Measurements from ENCODE around the gene MBNL2. TPM values are rescaled to one million over a fixed set of nuclear protein-coding genes. Genes with fewer than 3 reads are reported as not detected.

The MBNL2 gene
- total RNA-seq, 3 donors from 2014 or later = 68.5 to 131 (median 120) TPM

- no peak overlapping the region for H3K4me3 ChIP-seq
- no peak for DNase-seq (ENCODE audit: low spot score in 2 of 2)
- no peak for TF ChIP-seq POLR2A (IDR thresholded peaks at IDR 0.05)
- no peak for TF ChIP-seq POLR2AphosphoS5 (IDR thresholded peaks at IDR 0.05)
- no peak for TF ChIP-seq CTCF (IDR thresholded peaks at IDR 0.05)
- peak overlapping the region; percentile 2 to 39 for H3K27ac ChIP-seq
- peaks cover 0 to 12% of the 10 kb centered on the region in 2 donors for H3K4me1 ChIP-seq
- H3K27me3 ChIP-seq = no peaks in the 10 kb centered on the region
- intact Hi-C loops (cut with DNase I; ENCODE audit: low total_unique reads) = no loop called here
- no peaks in the 10 kb centered on the region for H3K36me3 ChIP-seq
- H3K9me3 ChIP-seq = no peaks in the 10 kb centered on the region
These were observed 110.6 kb downstream of the MBNL2 start for GRCh38 chr13:97332742-97333141.

- H3K27ac ChIP-seq = peak overlapping the region; percentile 2 to 75
- DNase-seq (ENCODE audit: low spot score in 2 of 2) = no peak
- H3K4me3 ChIP-seq = no peak overlapping the region
- H3K4me1 ChIP-seq = peaks cover 0 to 12% of the 10 kb centered on the region in 2 donors
- H3K27me3 ChIP-seq = no peaks in the 10 kb centered on the region
- no peaks in the 10 kb centered on the region for H3K36me3 ChIP-seq
- intact Hi-C loops (cut with DNase I; ENCODE audit: low total_unique reads) = no loop called here
- no peak for TF ChIP-seq CTCF (IDR thresholded peaks at IDR 0.05)
- TF ChIP-seq POLR2A (IDR thresholded peaks at IDR 0.05) = no peak
- H3K9me3 ChIP-seq = no peaks in the 10 kb centered on the region
These were observed 111.8 kb downstream of the MBNL2 start for GRCh38 chr13:97333983-97334382.

GRCh38 chr13:97334690-97335089 is 112.6 kb downstream of the MBNL2 start:
- Histone ChIP-seq H3K36me3 (no peaks in the 10 kb centered on the region), H3K4me3 (no peak overlapping the region), H3K9me3 (no peaks in the 10 kb centered on the region), H3K27ac (peak overlapping the region; percentile 16 to 75), H3K4me1 (peaks cover 0 to 12% of the 10 kb centered on the region in 2 donors), H3K27me3 (no peaks in the 10 kb centered on the region)
- no peak for DNase-seq (ENCODE audit: low spot score in 2 of 2)
- intact Hi-C loops (cut with DNase I; ENCODE audit: low total_unique reads) = no loop called here
- no peak for TF ChIP-seq POLR2A (IDR thresholded peaks at IDR 0.05)
- no peak for TF ChIP-seq POLR2AphosphoS5 (IDR thresholded peaks at IDR 0.05)
- no peak for TF ChIP-seq CTCF (IDR thresholded peaks at IDR 0.05)

GRCh38 chr13:97335488-97336134 is 113.5 kb downstream of the MBNL2 start:
- no peaks in the 10 kb centered on the region for H3K9me3 ChIP-seq
- DNase-seq (ENCODE audit: low spot score in 2 of 2) = no peak
- no peaks in the 10 kb centered on the region for H3K36me3 ChIP-seq
- intact Hi-C loops (cut with DNase I; ENCODE audit: low total_unique reads) = no loop called here
- no peaks in the 10 kb centered on the region for H3K27me3 ChIP-seq
- peak overlapping the region in 1 of 2 donors; percentile 75 for H3K27ac ChIP-seq
- H3K4me3 ChIP-seq = no peak overlapping the region
- TF ChIP-seq CTCF (IDR thresholded peaks at IDR 0.05) (no peak), POLR2AphosphoS5 (IDR thresholded peaks at IDR 0.05) (no peak), POLR2A (IDR thresholded peaks at IDR 0.05) (no peak)
- peaks cover 0 to 12% of the 10 kb centered on the region in 2 donors for H3K4me1 ChIP-seq

GRCh38 chr13:97337985-97338499 is 115.9 kb downstream of the MBNL2 start:
- intact Hi-C loops (cut with DNase I; ENCODE audit: low total_unique reads) = no loop called here
- Histone ChIP-seq H3K9me3 (no peaks in the 10 kb centered on the region), H3K4me3 (no peak overlapping the region), H3K4me1 (peaks cover 0 to 3% of the 10 kb centered on the region in 2 donors), H3K27me3 (no peaks in the 10 kb centered on the region), H3K36me3 (no peaks in the 10 kb centered on the region), H3K27ac (peak overlapping the region in 1 of 2 donors; percentile 23)
- DNase-seq (ENCODE audit: low spot score in 2 of 2) = no peak
- TF ChIP-seq POLR2A (IDR thresholded peaks at IDR 0.05) (no peak), POLR2AphosphoS5 (IDR thresholded peaks at IDR 0.05) (no peak), CTCF (IDR thresholded peaks at IDR 0.05) (no peak)

Measured in breast epithelium (tissue), 4 donors.